ENCODE measurements around the gene AXL.

Gene AXL

GRCh38 chr19:41311072-41311471 lies 92.0 kb downstream of the AXL start:
- H3K4me1 ChIP-seq (ENCODE audit: insufficient read depth, low read length) = peaks cover 56% of the 10 kb centered on the region
- H3K9ac ChIP-seq (ENCODE audit: low read depth, low read length) = peak overlapping the region; percentile 70
- no peak for ATAC-seq (ENCODE audit: insufficient read depth, low read depth)
- H3K27me3 ChIP-seq (ENCODE audit: insufficient read depth, low read length, poor library complexity) = no peaks in the 10 kb centered on the region
- peak overlapping the region; percentile 55 to 65; a peak in 3 of 4 replicates for H3K4me3 ChIP-seq (ENCODE audit: low read depth in 1 of 2, low read length in 2 of 2)
- H3K9me3 ChIP-seq (ENCODE audit: insufficient read depth, low read length, severe bottlenecking) = no peaks in the 10 kb centered on the region
- peak overlapping the region; percentile 97 for H3K27ac ChIP-seq (ENCODE audit: low read length)
- H2AFZ ChIP-seq (ENCODE audit: low read depth, low read length) = no peak overlapping the region
- peaks cover 40% of the 10 kb centered on the region for H3K36me3 ChIP-seq (ENCODE audit: insufficient read depth, low read length)
- peak overlapping the region; percentile 80 for H3K4me2 ChIP-seq (ENCODE audit: insufficient read depth, low read length)
- DNase-seq = no peak
- peaks cover 13% of the 10 kb centered on the region for H4K20me1 ChIP-seq (ENCODE audit: insufficient read depth, low read length)
- no peak for TF ChIP-seq CTCF (IDR thresholded peaks at IDR 0.05; ENCODE audit: borderline replicate concordance, extremely low read depth, low read length, poor library complexity, severe bottlenecking)
- TF ChIP-seq EZH2 (IDR thresholded peaks at IDR 0.05; ENCODE audit: borderline replicate concordance, low read depth, low read length, severe bottlenecking) = no peak
- peaks cover 59% of the 10 kb centered on the region for H3K79me2 ChIP-seq (ENCODE audit: insufficient read depth, low read length)
